ENCODE measurements around the gene PJA2. TPM values are rescaled to one million over a fixed set of nuclear protein-coding genes. Genes with fewer than 3 reads are reported as not detected.
A peak's percentile ranks its signal among the peaks of the same experiment; 100 is the strongest.
"Not testable (repeated sequence)": the region's sequence is repeated elsewhere in the genome, so short reads cannot be mapped to it uniquely, and the experiment has no call there.

The PJA2 gene
- total and polyA plus RNA-seq, 2 donors (not counting 1 experiment from before 2014, with no cell fraction given): 82.7 to 107 TPM

DNA sequence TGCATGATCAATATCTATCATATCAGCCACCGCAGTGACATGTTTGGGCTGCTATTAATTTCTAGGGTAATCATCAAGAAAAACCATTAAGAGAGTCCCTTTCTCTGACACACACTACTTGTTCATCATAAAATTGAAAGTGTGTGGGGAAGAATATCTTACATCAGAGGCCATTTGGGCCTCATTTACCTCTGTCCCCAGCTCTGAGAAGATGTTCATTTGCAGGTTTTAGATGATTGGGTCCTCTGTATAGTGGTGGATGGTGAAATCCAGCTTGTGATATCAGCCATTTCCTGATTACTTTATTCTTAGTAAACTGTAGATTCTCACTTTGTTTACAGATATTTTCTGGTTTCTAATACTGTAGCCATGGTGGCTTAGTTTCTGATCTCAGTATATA, 29.8 kb upstream of the PJA2 start:
- H3K27ac ChIP-seq (ENCODE audit: insufficient read depth, low read length): no peak overlapping the region
- H3K9me3 ChIP-seq (ENCODE audit: control insufficient read depth, insufficient read depth, low read depth, low read length): no peaks in the 10 kb centered on the region
- H3K4me2 ChIP-seq (ENCODE audit: extremely low read depth, insufficient read depth, low read length): no peak overlapping the region
- DNase-seq (ENCODE audit: low read depth in 2 of 2): no peak
- H3K4me3 ChIP-seq (replicated peaks in 1 of 4; ENCODE audit: control extremely low read depth in 1 of 4, insufficient read depth in 1 of 4, low read depth in 3 of 4, low read length in 4 of 4): no peak overlapping the region
- no peaks in the 10 kb centered on the region for H3K36me3 ChIP-seq (ENCODE audit: control insufficient read depth, insufficient read depth, low read length)
- no peaks in the 10 kb centered on the region for H3K27me3 ChIP-seq (ENCODE audit: control insufficient read depth, insufficient read depth, low read length)
- no peaks in the 10 kb centered on the region for H3K79me2 ChIP-seq (ENCODE audit: control insufficient read depth, insufficient read depth, low read length)
- no peak overlapping the region for H3K9ac ChIP-seq (ENCODE audit: insufficient read depth, low read length)
- TF ChIP-seq, protein P1, sequence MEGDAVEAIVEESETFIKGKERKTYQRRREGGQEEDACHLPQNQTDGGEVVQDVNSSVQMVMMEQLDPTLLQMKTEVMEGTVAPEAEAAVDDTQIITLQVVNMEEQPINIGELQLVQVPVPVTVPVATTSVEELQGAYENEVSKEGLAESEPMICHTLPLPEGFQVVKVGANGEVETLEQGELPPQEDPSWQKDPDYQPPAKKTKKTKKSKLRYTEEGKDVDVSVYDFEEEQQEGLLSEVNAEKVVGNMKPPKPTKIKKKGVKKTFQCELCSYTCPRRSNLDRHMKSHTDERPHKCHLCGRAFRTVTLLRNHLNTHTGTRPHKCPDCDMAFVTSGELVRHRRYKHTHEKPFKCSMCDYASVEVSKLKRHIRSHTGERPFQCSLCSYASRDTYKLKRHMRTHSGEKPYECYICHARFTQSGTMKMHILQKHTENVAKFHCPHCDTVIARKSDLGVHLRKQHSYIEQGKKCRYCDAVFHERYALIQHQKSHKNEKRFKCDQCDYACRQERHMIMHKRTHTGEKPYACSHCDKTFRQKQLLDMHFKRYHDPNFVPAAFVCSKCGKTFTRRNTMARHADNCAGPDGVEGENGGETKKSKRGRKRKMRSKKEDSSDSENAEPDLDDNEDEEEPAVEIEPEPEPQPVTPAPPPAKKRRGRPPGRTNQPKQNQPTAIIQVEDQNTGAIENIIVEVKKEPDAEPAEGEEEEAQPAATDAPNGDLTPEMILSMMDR (conservative IDR thresholded peaks at IDR 0.05 in 1 of 2, IDR thresholded peaks at IDR 0.05 in 1 of 2; ENCODE audit: low read depth in 1 of 2, low read length in 2 of 2): no peak
- no peak for TF ChIP-seq EZH2 (IDR thresholded peaks at IDR 0.05; ENCODE audit: low read length, missing control alignments)
- no peak overlapping the region for H2AFZ ChIP-seq (ENCODE audit: low read length)
- no peaks in the 10 kb centered on the region for H4K20me1 ChIP-seq (ENCODE audit: control insufficient read depth, extremely low read depth, insufficient read depth, low read length)
- no peaks in the 10 kb centered on the region for H3K4me1 ChIP-seq (ENCODE audit: control insufficient read depth, extremely low read depth, insufficient read depth, low read length)

DNA sequence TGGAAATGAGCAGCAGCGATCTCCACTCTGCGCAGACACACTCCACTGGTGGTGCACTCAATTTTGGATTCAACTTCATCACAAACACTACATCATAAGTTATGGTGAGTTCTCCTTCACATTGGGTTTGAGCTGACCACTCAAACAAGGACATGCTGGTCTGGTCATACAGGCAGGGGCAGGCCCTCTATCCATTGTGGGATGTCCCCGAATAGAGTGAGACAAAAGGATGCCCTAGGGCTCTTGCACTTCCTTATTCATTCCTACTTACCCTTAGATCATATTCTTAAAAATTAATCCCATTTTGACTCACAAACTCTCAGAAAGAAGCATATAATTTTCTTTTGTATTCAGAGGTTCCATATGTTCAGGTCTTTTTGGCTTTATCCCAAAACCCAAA, 16.3 kb upstream of the PJA2 start:
- Histone ChIP-seq H2AFZ (ENCODE audit: low read length) (no peak overlapping the region), H3K4me2 (ENCODE audit: extremely low read depth, insufficient read depth, low read length) (no peak overlapping the region), H3K9me3 (ENCODE audit: control insufficient read depth, insufficient read depth, low read depth, low read length) (no peaks in the 10 kb centered on the region), H3K27ac (ENCODE audit: insufficient read depth, low read length) (no peak overlapping the region), H3K27me3 (ENCODE audit: control insufficient read depth, insufficient read depth, low read length) (no peaks in the 10 kb centered on the region), H3K36me3 (ENCODE audit: control insufficient read depth, insufficient read depth, low read length) (no peaks in the 10 kb centered on the region), H3K9ac (ENCODE audit: insufficient read depth, low read length) (no peak overlapping the region), H4K20me1 (ENCODE audit: control insufficient read depth, extremely low read depth, insufficient read depth, low read length) (no peaks in the 10 kb centered on the region), H3K79me2 (ENCODE audit: control insufficient read depth, insufficient read depth, low read length) (no peaks in the 10 kb centered on the region), H3K4me3 (replicated peaks in 1 of 4; ENCODE audit: control extremely low read depth in 1 of 4, insufficient read depth in 1 of 4, low read depth in 3 of 4, low read length in 4 of 4) (no peak overlapping the region), H3K4me1 (ENCODE audit: control insufficient read depth, extremely low read depth, insufficient read depth, low read length) (no peaks in the 10 kb centered on the region)
- no peak for TF ChIP-seq EZH2 (IDR thresholded peaks at IDR 0.05; ENCODE audit: low read length, missing control alignments)
- no peak for DNase-seq (ENCODE audit: low read depth in 2 of 2)

DNA sequence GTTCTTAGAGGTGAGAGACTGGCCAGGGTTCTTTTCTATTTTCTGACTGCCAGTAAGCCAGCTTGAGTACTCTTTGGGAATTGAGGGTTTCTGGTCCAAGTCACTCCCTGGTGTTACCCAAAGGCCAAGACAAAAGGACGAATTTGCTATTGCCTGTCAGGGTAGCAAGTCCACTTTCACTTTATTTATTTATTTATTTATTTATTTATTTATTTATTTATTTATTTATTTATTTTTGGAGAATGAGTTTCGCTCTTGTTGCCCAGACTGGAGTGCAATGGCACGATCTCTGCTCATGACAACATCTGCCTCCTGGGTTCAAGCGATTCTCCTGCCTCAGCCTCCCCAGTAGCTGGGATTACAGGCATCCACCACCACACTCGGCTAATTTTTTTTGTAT, 15.7 kb upstream of the PJA2 start:
- H3K27me3 ChIP-seq (ENCODE audit: control insufficient read depth, insufficient read depth, low read length); H3K4me2 ChIP-seq (ENCODE audit: extremely low read depth, insufficient read depth, low read length); H3K9me3 ChIP-seq (ENCODE audit: control insufficient read depth, insufficient read depth, low read depth, low read length); H3K4me3 ChIP-seq (replicated peaks in 1 of 4; ENCODE audit: control extremely low read depth in 1 of 4, insufficient read depth in 1 of 4, low read depth in 3 of 4, low read length in 4 of 4); H2AFZ ChIP-seq (ENCODE audit: low read length); H3K9ac ChIP-seq (ENCODE audit: insufficient read depth, low read length); DNase-seq (ENCODE audit: low read depth in 2 of 2); H3K4me1 ChIP-seq (ENCODE audit: control insufficient read depth, extremely low read depth, insufficient read depth, low read length); H3K79me2 ChIP-seq (ENCODE audit: control insufficient read depth, insufficient read depth, low read length); H4K20me1 ChIP-seq (ENCODE audit: control insufficient read depth, extremely low read depth, insufficient read depth, low read length); H3K27ac ChIP-seq (ENCODE audit: insufficient read depth, low read length); H3K36me3 ChIP-seq (ENCODE audit: control insufficient read depth, insufficient read depth, low read length): not testable (repeated sequence)

DNA sequence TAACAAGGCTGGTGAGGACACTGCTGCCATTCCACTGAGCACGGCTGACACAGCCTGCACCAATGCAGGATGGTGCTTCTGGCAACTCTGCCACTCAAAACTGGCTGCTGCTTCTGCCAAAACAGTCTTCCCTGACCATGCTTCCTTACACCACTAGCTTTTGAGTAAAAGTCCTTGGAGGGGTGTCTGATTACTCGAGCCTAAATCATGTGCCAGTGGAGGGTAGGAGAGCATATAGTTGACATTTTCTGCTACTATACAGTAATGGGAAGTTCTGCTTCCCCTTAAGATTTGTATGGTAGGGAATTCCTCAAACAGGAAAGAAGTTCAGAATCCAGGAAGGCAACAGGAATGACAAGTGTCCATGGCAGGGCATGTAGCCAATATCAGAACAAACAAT, 12.2 kb upstream of the PJA2 start:
- Histone ChIP-seq H3K4me1 (ENCODE audit: control insufficient read depth, extremely low read depth, insufficient read depth, low read length) (no peaks in the 10 kb centered on the region), H3K9ac (ENCODE audit: insufficient read depth, low read length) (no peak overlapping the region), H3K27me3 (ENCODE audit: control insufficient read depth, insufficient read depth, low read length) (no peaks in the 10 kb centered on the region), H3K4me2 (ENCODE audit: extremely low read depth, insufficient read depth, low read length) (no peak overlapping the region), H4K20me1 (ENCODE audit: control insufficient read depth, extremely low read depth, insufficient read depth, low read length) (no peaks in the 10 kb centered on the region), H2AFZ (ENCODE audit: low read length) (peak overlapping the region; percentile 33), H3K36me3 (ENCODE audit: control insufficient read depth, insufficient read depth, low read length) (no peaks in the 10 kb centered on the region), H3K4me3 (replicated peaks in 1 of 4; ENCODE audit: control extremely low read depth in 1 of 4, insufficient read depth in 1 of 4, low read depth in 3 of 4, low read length in 4 of 4) (no peak overlapping the region), H3K9me3 (ENCODE audit: control insufficient read depth, insufficient read depth, low read depth, low read length) (no peaks in the 10 kb centered on the region), H3K27ac (ENCODE audit: insufficient read depth, low read length) (no peak overlapping the region), H3K79me2 (ENCODE audit: control insufficient read depth, insufficient read depth, low read length) (no peaks in the 10 kb centered on the region)
- TF ChIP-seq EZH2 (IDR thresholded peaks at IDR 0.05; ENCODE audit: low read length, missing control alignments): no peak
- TF ChIP-seq, protein P1 (conservative IDR thresholded peaks at IDR 0.05 in 1 of 2, IDR thresholded peaks at IDR 0.05 in 1 of 2; ENCODE audit: low read depth in 1 of 2, low read length in 2 of 2): no peak
- DNase-seq (ENCODE audit: low read depth in 2 of 2): no peak

Measured in fibroblast of lung (primary cell).